Measurements from ENCODE around the gene CACNA1H. TPM values are rescaled to one million over a fixed set of nuclear protein-coding genes. Genes with fewer than 3 reads are reported as not detected.
A peak's percentile ranks its signal among the peaks of the same experiment; 100 is the strongest.

CACNA1H gene
- total and polyA plus RNA-seq, 11 donors, result 1.6 to 14.6 (median 3.2) TPM

- Histone ChIP-seq H3K27me3 (peaks cover 0 to 13% (median 0%) of the 10 kb centered on the region in 9 donors), H3K9me3 (no peaks in the 10 kb centered on the region), H3K36me3 (no peaks in the 10 kb centered on the region), H3K4me1 (no peaks in the 10 kb centered on the region), H3K4me3 (no peak overlapping the region), H3K27ac (no peak overlapping the region)
- ATAC-seq (no peak), DNase-seq (no peak)
- 62 to 71% (median 67%) methylated on average over 11 to 15 of the region's 15 CpGs for WGBS, 4 donors
- intact Hi-C loops (cut with DNase I), result no loop called here
- TF ChIP-seq CTCF (IDR thresholded peaks at IDR 0.05) (no peak), POLR2A (IDR thresholded peaks at IDR 0.05) (no peak)
These were observed 20.5 kb upstream of the CACNA1H start for GRCh38 chr16:1132431-1132830.

- Histone ChIP-seq H3K36me3 (no peaks in the 10 kb centered on the region), H3K27me3 (peaks cover 0 to 13% (median 0%) of the 10 kb centered on the region in 9 donors), H3K9me3 (no peaks in the 10 kb centered on the region), H3K4me1 (no peaks in the 10 kb centered on the region), H3K4me3 (no peak overlapping the region), H3K27ac (no peak overlapping the region)
- intact Hi-C loops (cut with DNase I), result no loop called here
- DNase-seq (no peak), ATAC-seq (no peak)
- no peak for TF ChIP-seq POLR2A (IDR thresholded peaks at IDR 0.05)
- WGBS, 4 donors, result 77 to 92% (median 85%) methylated on average over 13 to 18 of the region's 18 CpGs
These were observed 19.6 kb upstream of the CACNA1H start for GRCh38 chr16:1133271-1133670.

GRCh38 chr16:1133810-1134520, 18.9 kb upstream of the CACNA1H start:
- TF ChIP-seq POLR2A (IDR thresholded peaks at IDR 0.05) (no peak), CTCF (IDR thresholded peaks at IDR 0.05) (no peak)
- DNase-seq (no peak), ATAC-seq (peak in 1 of 4 donors; percentile 7)
- Histone ChIP-seq H3K27me3 (peaks cover 0 to 13% (median 0%) of the 10 kb centered on the region in 9 donors), H3K4me1 (no peaks in the 10 kb centered on the region), H3K27ac (no peak overlapping the region), H3K9me3 (no peaks in the 10 kb centered on the region), H3K4me3 (no peak overlapping the region), H3K36me3 (no peaks in the 10 kb centered on the region)
- WGBS, 4 donors, result 66 to 76% (median 72%) methylated on average over 18 to 30 of the region's 30 CpGs
- intact Hi-C loops (cut with DNase I), result no loop called here

- H3K4me3 ChIP-seq, result no peak overlapping the region
- no peak for ATAC-seq
These were observed 18.0 kb upstream of the CACNA1H start for GRCh38 chr16:1134776-1135458.

More at GRCh38 chr16:1134776-1135458, 18.0 kb upstream of the CACNA1H start:
- intact Hi-C loops (cut with DNase I), result no loop called here
- Histone ChIP-seq H3K36me3 (no peaks in the 10 kb centered on the region), H3K27ac (no peak overlapping the region), H3K4me1 (no peaks in the 10 kb centered on the region), H3K9me3 (no peaks in the 10 kb centered on the region), H3K27me3 (peaks cover 0 to 21% (median 0%) of the 10 kb centered on the region in 9 donors)
- no peak for DNase-seq
- TF ChIP-seq POLR2A (IDR thresholded peaks at IDR 0.05) (no peak), CTCF (IDR thresholded peaks at IDR 0.05) (no peak)
- 74 to 78% (median 76%) methylated on average over 28 to 30 of the region's 30 CpGs for WGBS, 4 donors

Measured in heart left ventricle (tissue), 16 donors.